CD4-positive, alpha-beta T cell treated with Interleukin-21 for 1 hour (primary cell): ENCODE measurements around the gene ARHGAP9.
A peak's percentile ranks its signal among the peaks of the same experiment; 100 is the strongest.

Source experiments
- DNase-seq: peaks from one replicate; pipeline ENCODE4 v3.0.0-alpha.2; 2020

The ARHGAP9 gene

DNA sequence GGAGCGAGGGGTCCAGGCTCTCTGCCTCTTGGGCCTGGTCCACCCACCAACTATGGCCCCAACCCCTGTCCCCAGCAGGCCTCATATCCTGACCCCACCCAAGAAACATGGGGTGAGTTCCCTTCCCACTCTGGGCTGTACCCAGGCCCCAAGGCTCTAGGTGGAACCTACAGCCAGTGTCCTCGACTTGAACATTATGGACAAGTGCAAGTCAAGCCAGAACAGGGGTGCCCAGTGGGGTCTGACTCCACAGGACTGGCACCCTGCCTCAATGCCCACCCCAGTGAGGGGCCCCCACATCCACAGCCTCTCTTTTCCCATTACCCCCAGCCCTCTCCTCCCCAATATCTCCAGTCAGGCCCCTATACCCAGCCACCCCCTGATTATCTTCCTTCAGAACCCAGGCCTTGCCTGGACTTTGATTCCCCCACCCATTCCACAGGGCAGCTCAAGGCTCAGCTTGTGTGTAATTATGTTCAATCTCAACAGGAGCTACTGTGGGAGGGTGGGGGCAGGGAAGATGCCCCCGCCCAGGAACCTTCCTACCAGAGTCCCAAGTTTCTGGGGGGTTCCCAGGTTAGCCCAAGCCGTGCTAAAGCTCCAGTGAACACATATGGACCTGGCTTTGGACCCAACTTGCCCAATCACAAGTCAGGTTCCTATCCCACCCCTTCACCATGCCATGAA lies 8.6 kb downstream of the ARHGAP9 start:
- no peak for DNase-seq

DNA sequence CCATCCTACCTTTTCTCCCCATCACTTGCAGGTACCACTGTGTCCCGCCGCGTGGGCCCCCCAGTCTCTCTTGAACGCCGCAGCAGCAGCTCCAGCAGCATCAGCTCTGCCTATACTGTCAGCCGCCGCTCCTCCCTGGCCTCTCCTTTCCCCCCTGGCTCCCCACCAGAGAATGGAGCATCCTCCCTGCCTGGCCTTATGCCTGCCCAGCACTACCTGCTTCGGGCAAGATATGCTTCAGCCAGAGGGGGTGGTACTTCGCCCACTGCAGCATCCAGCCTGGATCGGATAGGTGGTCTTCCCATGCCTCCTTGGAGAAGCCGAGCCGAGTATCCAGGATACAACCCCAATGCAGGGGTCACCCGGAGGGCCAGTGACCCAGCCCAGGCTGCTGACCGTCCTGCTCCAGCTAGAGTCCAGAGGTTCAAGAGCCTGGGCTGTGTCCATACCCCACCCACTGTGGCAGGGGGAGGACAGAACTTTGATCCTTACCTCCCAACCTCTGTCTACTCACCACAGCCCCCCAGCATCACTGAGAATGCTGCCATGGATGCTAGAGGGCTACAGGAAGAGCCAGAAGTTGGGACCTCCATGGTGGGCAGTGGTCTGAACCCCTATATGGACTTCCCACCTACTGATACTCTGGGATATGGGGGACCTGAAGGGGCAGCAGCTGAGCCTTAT lies 9.2 kb downstream of the ARHGAP9 start:
- DNase-seq: no peak

DNA sequence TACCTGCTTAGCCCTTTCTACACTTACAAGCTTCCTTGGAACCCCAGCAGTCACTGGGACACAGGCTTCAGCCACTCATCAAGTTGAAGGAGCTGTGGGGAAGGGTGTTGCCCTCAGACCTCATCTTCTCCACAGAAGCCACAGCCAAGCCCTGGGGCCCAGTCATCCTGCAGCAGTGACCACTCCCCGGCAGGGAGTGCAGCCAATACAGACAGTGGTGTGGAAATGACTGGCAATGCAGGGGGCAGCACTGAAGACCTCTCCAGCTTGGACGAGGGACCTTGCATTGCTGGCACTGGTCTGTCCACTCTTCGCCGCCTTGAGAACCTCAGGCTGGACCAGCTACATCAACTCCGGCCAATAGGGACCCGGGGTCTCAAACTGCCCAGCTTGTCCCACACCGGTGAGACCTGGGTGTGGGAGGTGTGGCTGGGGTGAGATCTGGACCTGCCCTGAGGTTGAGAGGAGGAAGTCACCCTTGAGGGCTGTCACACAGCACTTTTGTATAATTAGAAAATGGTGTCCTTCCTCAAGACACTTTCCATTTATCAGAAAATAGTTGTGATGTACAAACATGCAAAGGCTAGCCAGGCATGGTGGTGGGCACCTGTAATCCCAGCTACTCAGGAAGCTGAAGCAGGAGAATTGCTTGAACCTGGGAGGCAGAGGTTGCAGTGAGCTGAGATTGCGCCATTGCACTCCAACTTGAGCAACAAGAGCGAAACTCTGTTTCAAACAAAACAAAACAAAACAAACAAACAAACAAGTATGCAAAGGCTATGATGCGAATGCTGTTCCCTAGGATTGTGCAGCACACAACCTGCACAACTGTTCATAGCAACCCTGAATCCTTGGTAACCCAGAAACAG lies 10.1 kb downstream of the ARHGAP9 start:
- DNase-seq: no peak

DNA sequence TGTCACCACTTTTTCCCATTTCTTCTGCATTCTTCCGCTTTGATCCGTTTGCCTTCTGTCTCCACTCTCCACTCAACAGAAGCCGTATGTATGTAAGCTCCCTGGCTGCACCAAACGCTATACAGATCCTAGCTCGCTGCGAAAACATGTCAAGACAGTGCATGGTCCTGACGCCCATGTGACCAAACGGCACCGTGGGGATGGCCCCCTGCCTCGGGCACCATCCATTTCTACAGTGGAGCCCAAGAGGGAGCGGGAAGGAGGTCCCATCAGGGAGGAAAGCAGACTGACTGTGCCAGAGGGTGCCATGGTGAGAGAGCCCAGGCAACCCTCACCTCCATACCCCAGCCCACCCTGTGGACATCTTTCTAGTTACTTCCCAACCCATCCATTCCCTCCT lies 11.8 kb downstream of the ARHGAP9 start:
- no peak for DNase-seq

DNA sequence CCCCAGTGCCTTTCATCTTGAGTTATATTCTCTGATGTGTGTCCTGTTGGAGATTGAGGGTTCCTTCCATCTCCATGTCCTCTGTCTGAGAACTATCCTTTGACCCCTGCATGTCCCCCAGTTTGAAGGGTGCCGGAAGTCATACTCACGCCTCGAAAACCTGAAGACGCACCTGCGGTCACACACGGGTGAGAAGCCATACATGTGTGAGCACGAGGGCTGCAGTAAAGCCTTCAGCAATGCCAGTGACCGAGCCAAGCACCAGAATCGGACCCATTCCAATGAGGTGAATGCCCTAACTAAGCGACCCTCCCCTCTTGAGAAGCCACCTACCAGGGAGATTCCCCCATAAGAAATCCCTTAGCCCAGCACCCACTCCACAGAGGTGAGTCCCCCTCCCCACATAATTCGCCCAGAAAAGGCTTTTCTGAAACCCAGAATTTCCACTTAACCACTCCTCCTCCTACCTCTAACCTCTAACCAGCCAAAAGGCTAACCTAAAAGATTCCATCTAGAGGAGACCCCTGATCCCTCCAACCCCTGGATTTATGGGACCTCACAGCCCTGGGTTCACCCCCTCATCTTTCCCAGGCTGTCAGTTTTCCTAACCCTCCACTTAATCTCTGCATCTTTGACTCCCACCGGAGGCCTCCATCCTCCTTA lies 12.3 kb downstream of the ARHGAP9 start:
- DNase-seq: no peak

DNA sequence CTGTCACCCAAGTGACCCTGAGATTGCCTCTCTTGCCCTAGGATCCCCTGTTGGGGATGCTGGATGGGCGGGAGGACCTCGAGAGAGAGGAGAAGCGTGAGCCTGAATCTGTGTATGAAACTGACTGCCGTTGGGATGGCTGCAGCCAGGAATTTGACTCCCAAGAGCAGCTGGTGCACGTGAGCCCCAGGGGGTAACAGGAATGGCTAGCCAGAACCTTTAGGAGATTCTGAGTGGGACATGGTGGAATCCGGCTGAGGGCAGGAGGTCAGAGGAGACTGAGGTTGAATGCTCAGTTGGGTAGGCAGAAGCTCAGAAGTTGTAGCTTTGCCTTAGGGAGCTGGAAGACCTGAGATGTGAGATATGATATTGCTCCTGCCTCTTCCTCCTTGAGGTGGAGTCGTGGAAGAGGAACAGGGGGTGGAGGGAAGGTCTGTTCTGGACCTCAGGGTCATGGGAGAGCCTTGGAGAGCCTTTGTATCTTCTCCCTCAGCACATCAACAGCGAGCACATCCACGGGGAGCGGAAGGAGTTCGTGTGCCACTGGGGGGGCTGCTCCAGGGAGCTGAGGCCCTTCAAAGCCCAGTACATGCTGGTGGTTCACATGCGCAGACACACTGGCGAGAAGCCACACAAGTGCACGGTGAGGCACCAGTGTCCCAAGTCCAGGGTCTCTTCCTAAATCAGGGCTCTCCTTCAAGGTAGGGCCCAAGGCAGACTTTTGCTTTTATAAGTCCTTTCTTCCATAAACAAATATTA lies 13.7 kb downstream of the ARHGAP9 start:
- DNase-seq: no peak

DNA sequence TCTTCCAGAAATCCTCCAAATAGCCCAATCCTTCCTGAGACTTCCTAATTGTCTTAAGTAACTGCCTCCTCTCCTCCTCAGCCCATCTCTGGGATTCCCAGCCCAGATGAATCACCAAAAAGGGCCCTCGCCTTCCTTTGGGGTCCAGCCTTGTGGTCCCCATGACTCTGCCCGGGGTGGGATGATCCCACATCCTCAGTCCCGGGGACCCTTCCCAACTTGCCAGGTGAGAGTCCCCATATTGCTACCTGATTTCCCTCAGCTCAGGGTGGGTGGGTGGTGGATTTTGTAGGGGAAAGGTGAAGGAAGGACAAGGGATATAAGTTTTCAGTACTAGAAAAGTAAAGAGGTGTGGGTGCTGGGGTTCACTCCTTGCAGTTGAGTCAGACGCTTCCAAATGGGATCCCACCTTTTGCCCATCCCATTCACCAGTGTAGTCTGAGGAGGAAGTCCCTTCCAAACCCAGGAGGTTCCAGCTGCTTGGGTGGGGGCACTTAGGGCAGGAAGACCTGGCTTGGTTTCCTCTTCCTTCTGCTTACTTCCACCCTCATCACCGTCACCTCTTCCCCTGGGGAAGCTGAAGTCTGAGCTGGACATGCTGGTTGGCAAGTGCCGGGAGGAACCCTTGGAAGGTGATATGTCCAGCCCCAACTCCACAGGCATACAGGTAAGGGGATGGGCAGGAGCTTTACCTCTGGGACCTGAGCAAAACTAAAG lies 14.5 kb downstream of the ARHGAP9 start:
- DNase-seq: no peak

DNA sequence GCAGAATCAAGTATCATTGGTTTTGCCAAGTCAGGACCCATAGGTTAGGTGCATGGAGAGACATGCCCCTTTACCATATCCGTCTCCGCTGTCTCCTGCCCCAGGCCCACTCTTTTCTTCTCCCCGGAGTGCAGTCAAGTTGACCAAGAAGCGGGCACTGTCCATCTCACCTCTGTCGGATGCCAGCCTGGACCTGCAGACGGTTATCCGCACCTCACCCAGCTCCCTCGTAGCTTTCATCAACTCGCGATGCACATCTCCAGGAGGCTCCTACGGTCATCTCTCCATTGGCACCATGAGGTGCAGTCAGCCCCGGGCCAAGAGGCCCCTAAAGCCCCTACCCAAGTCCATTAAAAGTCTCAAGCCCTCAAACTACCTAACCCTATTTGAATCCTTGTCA lies 15.1 kb downstream of the ARHGAP9 start:
- DNase-seq: no peak

DNA sequence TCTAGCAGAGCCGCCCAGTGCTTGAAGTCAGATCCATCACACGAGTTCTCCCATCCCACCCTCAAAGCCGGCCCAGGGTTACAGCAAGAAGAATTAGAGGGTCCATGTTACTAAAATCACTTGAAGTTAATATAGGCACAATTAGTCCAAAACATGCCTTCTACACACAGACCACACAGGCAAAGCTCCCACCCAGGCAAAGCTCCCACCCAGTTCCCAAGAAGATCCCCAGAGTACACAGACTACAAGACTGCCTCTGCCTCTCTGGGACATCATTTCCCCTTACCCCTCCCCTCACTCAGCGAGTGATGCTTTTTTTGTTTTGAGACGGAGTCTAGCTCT lies 16.8 kb downstream of the ARHGAP9 start:
- no peak for DNase-seq

DNA sequence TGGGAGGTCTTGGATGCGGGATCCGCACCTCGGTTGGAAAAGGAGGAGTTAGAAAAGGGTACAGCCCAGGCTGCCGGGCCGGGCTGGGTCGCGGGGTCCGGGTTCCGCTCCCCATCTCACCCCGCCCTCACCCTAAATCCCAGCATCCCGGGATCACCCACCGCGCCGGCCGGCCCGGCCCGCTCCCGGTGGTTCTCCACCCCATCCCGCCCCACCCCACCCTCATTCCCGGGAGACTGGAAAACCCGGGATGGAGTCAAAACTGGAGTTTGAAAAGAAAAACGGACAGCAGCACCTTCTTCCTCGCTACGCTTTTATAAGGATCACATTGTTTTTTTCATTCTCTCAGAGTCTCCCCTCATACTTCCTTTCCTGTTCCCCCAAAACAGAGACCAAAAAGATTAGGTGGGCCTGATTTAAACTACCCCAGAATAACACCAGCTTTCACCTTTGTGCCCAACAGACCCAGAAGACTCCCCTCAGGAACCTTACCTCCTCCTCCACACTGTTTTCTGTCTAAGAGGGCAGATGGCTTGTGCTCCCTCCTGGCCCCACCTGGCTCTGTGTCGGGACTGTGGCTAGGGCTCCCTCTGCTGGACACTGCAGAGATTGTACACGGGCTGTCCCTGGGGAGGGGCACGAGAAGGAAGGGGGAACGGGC lies 17.3 kb downstream of the ARHGAP9 start:
- peak; percentile 92 for DNase-seq

DNA sequence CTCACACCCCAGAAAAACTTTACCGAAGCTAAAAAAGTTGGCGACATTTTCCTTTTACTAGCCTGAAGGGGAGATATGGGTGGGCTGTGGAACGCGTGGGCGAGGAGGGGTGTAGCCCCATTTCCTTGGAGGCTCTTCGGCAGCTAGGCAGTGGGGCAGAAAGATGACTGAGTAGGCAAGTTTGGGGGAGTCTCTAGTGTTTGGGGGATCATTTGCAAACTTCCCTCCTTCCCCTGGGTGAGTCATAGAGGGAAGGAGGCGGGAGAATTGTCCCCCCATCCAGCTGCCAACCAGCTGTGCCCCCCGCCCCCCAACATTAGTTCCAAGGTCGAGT lies 17.8 kb downstream of the ARHGAP9 start:
- no peak for DNase-seq

DNA sequence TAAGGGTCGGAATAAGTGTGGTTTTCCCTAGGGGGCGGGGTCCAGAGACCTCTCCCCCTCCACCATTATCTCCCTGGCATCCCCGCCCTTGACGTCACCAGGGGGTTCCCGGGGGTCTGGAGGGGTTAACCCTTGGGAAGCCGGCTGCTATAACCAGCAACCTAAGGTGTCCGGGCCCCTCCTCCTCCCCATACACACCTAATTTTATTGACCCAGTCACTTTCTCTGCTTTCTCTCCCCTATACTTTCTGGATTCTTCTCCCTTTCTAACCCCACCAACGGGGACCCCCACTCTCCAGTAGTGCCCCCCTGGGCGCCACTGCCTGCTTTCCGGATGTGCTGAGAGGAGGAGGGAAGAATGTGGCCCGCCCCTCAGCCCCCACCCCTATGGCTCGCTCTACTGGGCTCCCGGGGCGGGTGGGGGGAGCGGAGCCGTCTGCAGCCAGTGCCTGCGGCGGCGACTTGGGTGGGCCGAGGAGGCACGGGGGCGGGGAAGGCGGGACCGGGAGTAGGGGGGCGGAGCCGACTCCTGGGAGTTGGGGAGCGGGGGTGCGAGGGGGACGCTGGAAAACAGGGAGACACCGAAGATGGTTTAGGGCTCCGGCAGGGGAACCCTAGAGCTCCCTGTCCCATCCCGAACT lies 18.3 kb downstream of the ARHGAP9 start:
- peak; percentile 37 for DNase-seq

DNA sequence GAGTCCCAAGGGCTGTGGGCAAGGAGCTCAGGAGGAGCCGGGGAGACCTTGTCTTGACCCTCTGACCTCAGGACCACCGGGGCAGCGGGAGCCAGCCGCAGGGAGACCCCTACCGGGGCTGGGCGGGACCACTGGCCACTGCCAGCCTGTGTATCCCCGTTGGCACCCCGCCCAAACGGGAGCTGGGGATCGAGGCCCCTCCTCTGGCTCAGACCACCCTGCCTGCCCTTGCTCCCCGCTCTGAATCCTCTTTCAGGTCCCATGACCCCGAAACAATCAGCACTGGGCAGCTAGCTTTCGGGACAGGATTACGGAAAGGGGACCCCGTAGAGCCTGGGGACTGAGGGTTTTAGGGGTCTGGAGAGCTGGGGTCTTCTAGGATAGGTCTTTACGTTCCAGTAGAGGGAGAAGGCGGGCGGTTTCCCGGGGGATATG lies 18.8 kb downstream of the ARHGAP9 start:
- DNase-seq: no peak

DNA sequence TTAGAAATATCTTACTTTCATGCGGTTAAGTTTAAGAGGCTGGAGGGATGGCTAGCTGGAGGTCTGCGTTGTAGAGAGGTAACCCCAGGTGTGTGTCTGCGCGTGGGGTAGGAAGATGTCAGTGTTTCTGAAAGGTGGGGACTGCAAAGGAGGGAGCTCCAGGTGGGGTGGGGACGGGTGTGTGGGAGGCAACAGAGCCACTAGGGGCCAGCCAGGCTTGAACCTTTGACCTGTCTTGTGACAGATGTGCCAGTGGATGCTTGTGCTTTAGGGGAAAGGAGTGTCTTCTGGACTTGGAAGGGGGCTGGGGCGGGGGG lies 19.2 kb downstream of the ARHGAP9 start:
- DNase-seq: no peak

DNA sequence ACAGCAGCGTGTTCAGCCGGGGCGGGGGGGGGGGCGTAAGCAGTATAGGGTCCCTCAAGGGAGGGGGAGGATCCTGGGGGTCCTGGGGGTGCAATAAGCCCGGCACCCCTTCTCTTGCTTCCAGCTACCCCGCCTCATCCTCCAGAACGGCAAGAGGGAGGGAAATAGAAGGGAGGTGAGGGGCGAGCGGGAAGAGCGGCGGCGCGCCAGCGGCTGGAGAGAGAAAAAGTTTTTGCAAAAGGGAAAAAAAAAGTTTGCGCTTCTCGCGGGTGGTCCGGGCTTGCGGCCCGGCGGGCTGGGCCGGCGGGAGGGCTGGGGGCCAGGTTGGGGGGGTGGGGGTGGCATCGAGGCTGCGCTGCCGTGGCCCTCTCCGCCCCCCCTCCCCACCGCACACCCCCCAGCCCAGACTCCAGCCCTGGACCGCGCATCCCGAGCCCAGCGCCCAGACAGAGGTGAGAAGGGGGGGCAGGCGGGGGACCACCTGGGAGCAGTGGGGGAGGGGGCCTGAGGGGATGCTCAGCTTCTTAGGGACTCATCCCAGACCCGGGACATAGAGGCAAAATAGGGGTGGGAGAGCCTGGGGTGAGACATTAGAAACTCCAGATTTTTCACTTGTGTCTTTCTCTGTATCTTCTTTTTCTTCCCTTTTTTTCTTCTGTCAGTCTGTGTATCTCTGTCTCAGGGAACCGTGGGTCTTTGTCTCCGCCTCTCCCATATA lies 19.8 kb downstream of the ARHGAP9 start, which contains the start of gene GLI1:
GLI1 (plus strand) TSS at position 36 of the 718 bp plus-strand sequence. CDS start 3,907 bp downstream, outside the sequence.
- no peak for DNase-seq

DNA sequence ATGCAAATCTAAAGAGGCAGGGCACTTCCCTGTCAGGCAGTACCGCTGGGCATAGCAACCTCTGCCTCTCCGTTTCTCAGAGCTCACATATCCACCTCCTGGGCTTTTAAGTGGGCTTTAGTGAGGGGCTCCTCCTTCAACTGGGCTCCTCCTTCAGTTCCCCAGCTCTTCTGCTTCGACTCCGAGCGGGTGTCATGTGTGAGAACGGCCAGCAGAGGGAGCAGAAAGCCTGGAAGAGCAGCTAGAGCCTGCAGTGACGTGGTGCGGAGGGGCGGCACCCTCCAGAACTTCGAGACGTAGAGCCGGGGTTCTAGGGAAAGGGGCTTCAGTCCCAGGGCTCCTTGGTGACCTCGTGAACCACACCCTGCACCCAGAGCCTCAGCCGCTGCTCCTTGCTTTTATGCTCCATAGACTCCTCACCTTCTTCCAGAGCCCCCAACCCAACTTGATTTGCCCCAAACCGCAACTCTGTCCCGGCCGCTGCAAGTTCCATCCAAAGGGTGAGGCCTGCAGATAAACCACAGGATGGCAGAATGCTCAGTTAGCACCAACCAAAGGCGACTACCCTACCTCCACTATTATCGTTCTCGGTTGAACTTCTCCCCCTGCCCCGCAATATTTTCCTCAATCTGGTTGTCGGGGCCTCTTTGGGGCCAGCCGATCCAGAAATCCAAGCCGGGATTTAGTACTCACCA lies 20.5 kb downstream of the ARHGAP9 start:
- DNase-seq: peak; percentile 96

DNA sequence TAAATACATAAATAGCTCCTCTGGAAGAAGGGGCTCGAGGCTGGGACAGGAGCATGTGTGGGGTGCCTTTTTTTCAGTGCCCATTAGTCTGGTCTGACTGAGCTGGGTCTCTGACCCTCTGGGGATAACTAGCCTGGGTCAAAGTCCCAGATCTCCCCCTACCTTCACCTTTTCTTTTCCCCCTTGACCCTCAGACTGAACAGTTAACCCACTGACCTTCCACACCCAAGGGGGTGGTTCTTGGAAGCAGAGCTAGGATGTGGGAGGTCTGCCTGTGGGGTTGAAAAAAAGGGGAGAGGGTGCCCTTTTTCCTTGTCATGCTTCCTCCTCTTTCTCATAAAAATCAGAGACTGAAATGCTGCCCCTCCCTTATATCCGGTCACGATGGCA lies 21.0 kb downstream of the ARHGAP9 start:
- DNase-seq: no peak

DNA sequence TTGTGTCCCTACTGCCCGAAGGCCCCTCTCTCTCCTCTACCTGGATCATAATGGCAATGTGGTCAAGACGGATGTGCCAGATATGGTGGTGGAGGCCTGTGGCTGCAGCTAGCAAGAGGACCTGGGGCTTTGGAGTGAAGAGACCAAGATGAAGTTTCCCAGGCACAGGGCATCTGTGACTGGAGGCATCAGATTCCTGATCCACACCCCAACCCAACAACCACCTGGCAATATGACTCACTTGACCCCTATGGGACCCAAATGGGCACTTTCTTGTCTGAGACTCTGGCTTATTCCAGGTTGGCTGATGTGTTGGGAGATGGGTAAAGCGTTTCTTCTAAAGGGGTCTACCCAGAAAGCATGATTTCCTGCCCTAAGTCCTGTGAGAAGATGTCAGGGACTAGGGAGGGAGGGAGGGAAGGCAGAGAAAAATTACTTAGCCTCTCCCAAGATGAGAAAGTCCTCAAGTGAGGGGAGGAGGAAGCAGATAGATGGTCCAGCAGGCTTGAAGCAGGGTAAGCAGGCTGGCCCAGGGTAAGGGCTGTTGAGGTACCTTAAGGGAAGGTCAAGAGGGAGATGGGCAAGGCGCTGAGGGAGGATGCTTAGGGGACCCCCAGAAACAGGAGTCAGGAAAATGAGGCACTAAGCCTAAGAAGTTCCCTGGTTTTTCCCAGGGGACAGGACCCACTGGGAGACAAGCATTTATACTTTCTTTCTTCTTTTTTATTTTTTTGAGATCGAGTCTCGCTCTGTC lies 22.8 kb downstream of the ARHGAP9 start:
- no peak for DNase-seq

DNA sequence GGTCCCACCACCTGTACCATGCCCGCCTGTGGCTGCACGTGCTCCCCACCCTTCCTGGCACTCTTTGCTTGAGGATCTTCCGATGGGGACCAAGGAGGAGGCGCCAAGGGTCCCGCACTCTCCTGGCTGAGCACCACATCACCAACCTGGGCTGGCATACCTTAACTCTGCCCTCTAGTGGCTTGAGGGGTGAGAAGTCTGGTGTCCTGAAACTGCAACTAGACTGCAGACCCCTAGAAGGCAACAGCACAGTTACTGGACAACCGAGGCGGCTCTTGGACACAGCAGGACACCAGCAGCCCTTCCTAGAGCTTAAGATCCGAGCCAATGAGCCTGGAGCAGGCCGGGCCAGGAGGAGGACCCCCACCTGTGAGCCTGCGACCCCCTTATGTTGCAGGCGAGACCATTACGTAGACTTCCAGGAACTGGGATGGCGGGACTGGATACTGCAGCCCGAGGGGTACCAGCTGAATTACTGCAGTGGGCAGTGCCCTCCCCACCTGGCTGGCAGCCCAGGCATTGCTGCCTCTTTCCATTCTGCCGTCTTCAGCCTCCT lies 23.4 kb downstream of the ARHGAP9 start:
- DNase-seq: peak; percentile 67
